Measurements from ENCODE around the gene ACOXL. TPM values are rescaled to one million over a fixed set of nuclear protein-coding genes. Genes with fewer than 3 reads are reported as not detected.

ACOXL gene
- total RNA-seq, 1 donor from 2014 or later = 1.1 TPM

GRCh38 chr2:110727923-110728322 is 4.5 kb upstream of the ACOXL start:
- Mint-ChIP-seq H3K9me3 (no peaks in the 10 kb centered on the region), H3K4me3 (no peak overlapping the region), H3K4me1 (ENCODE audit: low read depth) (peaks cover 16% of the 10 kb centered on the region), H3K27me3 (ENCODE audit: insufficient read depth) (peaks cover 59% of the 10 kb centered on the region), H3K27ac (no peak overlapping the region), H3K36me3 (ENCODE audit: low read depth) (peaks cover 6% of the 10 kb centered on the region)
- intact Hi-C loops (cut with micrococcal nuclease) = no loop called here
- no peak for DNase-seq (ENCODE audit: low spot score)

GRCh38 chr2:110729106-110729505 is 3.3 kb upstream of the ACOXL start:
- H3K4me1 Mint-ChIP-seq (ENCODE audit: low read depth) = peaks cover 20% of the 10 kb centered on the region
- no peak overlapping the region for H3K4me3 Mint-ChIP-seq
- intact Hi-C loops (cut with micrococcal nuclease) = no loop called here
- H3K36me3 Mint-ChIP-seq (ENCODE audit: low read depth) = peaks cover 6% of the 10 kb centered on the region
- no peak overlapping the region for H3K27ac Mint-ChIP-seq
- peaks cover 64% of the 10 kb centered on the region for H3K27me3 Mint-ChIP-seq (ENCODE audit: insufficient read depth)
- H3K9me3 Mint-ChIP-seq = no peaks in the 10 kb centered on the region
- DNase-seq (ENCODE audit: low spot score) = no peak

GRCh38 chr2:110731064-110731463 is 1.3 kb upstream of the ACOXL start:
- peaks cover 6% of the 10 kb centered on the region for H3K36me3 Mint-ChIP-seq (ENCODE audit: low read depth)
- no peak overlapping the region for H3K4me3 Mint-ChIP-seq
- intact Hi-C loops (cut with micrococcal nuclease) = no loop called here
- peaks cover 20% of the 10 kb centered on the region for H3K4me1 Mint-ChIP-seq (ENCODE audit: low read depth)
- no peak overlapping the region for H3K27ac Mint-ChIP-seq
- H3K9me3 Mint-ChIP-seq = no peaks in the 10 kb centered on the region
- DNase-seq (ENCODE audit: low spot score) = no peak
- H3K27me3 Mint-ChIP-seq (ENCODE audit: insufficient read depth) = peaks cover 83% of the 10 kb centered on the region

GRCh38 chr2:110735366-110735765 is 3.0 kb downstream of the ACOXL start:
- H3K9me3 Mint-ChIP-seq = peaks cover 8% of the 10 kb centered on the region
- peaks cover 20% of the 10 kb centered on the region for H3K4me1 Mint-ChIP-seq (ENCODE audit: low read depth)
- no peak overlapping the region for H3K4me3 Mint-ChIP-seq
- intact Hi-C loops (cut with micrococcal nuclease) = no loop called here
- H3K27ac Mint-ChIP-seq = no peak overlapping the region
- DNase-seq (ENCODE audit: low spot score) = no peak
- H3K27me3 Mint-ChIP-seq (ENCODE audit: insufficient read depth) = peaks cover 84% of the 10 kb centered on the region
- H3K36me3 Mint-ChIP-seq (ENCODE audit: low read depth) = peaks cover 9% of the 10 kb centered on the region

- Mint-ChIP-seq H3K27ac (no peak overlapping the region), H3K27me3 (ENCODE audit: insufficient read depth) (peaks cover 81% of the 10 kb centered on the region), H3K36me3 (ENCODE audit: low read depth) (peaks cover 2% of the 10 kb centered on the region), H3K4me1 (ENCODE audit: low read depth) (peaks cover 29% of the 10 kb centered on the region), H3K9me3 (peaks cover 8% of the 10 kb centered on the region), H3K4me3 (no peak overlapping the region)
- DNase-seq (ENCODE audit: low spot score) = no peak
- intact Hi-C loops (cut with micrococcal nuclease) = no loop called here
These were observed 5.4 kb downstream of the ACOXL start for GRCh38 chr2:110737783-110738182.

DNA sequence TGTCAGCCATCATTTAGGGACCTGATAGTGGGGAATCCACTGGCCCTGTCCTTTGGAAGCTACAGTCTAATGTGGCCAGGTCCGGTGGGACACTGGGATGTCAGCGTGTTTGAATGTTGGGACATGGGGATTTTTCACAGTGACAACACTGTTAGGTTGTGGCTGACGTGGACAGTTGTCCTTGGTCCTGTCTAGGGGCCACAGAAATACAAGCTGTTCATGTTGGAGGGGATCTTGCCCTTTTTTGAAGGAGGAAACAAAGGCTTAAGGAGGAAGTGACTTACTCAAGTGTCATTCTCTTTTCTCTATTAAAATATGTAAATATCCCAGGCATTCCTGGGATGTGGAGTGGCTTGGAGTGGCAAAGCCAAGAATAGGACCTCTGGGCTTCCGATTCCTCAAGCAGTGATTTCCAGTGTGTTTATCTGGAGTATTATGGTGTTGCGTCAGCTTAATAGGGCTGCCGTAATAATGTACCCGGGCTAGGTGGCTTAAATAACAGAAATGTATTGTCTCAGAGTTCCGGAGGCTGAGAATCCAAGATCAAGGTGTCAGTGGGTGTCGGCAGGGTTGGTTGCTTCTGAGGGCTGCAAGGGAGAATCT is 8.5 kb downstream of the ACOXL start:
- H3K4me3 Mint-ChIP-seq = no peak overlapping the region
- peaks cover 67% of the 10 kb centered on the region for H3K27me3 Mint-ChIP-seq (ENCODE audit: insufficient read depth)
- peaks cover 2% of the 10 kb centered on the region for H3K36me3 Mint-ChIP-seq (ENCODE audit: low read depth)
- peaks cover 8% of the 10 kb centered on the region for H3K9me3 Mint-ChIP-seq
- peaks cover 37% of the 10 kb centered on the region for H3K4me1 Mint-ChIP-seq (ENCODE audit: low read depth)
- DNase-seq (ENCODE audit: low spot score) = no peak
- intact Hi-C loops (cut with micrococcal nuclease) = loop anchor here (10.0 kb wide), 1 partner anchor 964 kb away; no protein-coding TSS in a partner anchor
- H3K27ac Mint-ChIP-seq = no peak overlapping the region

- intact Hi-C loops (cut with micrococcal nuclease) = loop anchor here (10.0 kb wide), 1 partner anchor 963 kb away; no protein-coding TSS in a partner anchor
- Mint-ChIP-seq H3K9me3 (peaks cover 8% of the 10 kb centered on the region), H3K4me3 (peak overlapping the region; percentile 45), H3K4me1 (ENCODE audit: low read depth) (peaks cover 43% of the 10 kb centered on the region), H3K27ac (peak overlapping the region; percentile 35), H3K36me3 (ENCODE audit: low read depth) (peaks cover 2% of the 10 kb centered on the region), H3K27me3 (ENCODE audit: insufficient read depth) (peaks cover 67% of the 10 kb centered on the region)
- no peak for DNase-seq (ENCODE audit: low spot score)
These were observed 9.2 kb downstream of the ACOXL start for GRCh38 chr2:110741491-110741980.

DNA sequence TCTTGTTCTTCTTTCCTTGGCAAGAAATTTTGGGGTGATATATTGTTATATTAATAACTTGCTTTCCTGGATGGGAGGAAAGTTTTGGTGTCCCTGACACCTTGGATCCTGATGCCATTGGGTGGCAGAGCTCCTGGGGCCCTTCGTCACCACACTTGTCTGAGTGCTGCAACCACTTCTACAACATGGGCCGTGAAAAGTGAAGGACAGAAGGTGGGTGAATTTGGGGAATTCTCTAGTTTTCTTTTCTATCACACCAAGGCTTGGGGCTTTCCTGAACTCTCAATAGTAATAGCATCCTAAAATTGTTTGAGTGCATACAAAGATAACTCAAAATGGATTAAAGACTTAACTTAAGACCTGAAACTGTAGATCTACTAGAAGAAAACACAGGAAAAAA is 10.0 kb downstream of the ACOXL start:
- H3K36me3 Mint-ChIP-seq (ENCODE audit: low read depth) = peaks cover 2% of the 10 kb centered on the region
- H3K27me3 Mint-ChIP-seq (ENCODE audit: insufficient read depth) = peaks cover 59% of the 10 kb centered on the region
- DNase-seq (ENCODE audit: low spot score) = no peak
- H3K27ac Mint-ChIP-seq = no peak overlapping the region
- peaks cover 45% of the 10 kb centered on the region for H3K4me1 Mint-ChIP-seq (ENCODE audit: low read depth)
- H3K9me3 Mint-ChIP-seq = peaks cover 8% of the 10 kb centered on the region
- H3K4me3 Mint-ChIP-seq = no peak overlapping the region
- intact Hi-C loops (cut with micrococcal nuclease) = loop anchor here (10.0 kb wide), 1 partner anchor 962 kb away; no protein-coding TSS in a partner anchor

- Mint-ChIP-seq H3K27me3 (ENCODE audit: insufficient read depth) (peaks cover 48% of the 10 kb centered on the region), H3K4me1 (ENCODE audit: low read depth) (peaks cover 57% of the 10 kb centered on the region), H3K36me3 (ENCODE audit: low read depth) (peaks cover 2% of the 10 kb centered on the region), H3K27ac (no peak overlapping the region), H3K9me3 (peaks cover 6% of the 10 kb centered on the region), H3K4me3 (no peak overlapping the region)
- DNase-seq (ENCODE audit: low spot score) = no peak
- intact Hi-C loops (cut with micrococcal nuclease) = loop anchor here (10.0 kb wide), 1 partner anchor 961 kb away; no protein-coding TSS in a partner anchor
These were observed 11.2 kb downstream of the ACOXL start for GRCh38 chr2:110743600-110743999.

DNA sequence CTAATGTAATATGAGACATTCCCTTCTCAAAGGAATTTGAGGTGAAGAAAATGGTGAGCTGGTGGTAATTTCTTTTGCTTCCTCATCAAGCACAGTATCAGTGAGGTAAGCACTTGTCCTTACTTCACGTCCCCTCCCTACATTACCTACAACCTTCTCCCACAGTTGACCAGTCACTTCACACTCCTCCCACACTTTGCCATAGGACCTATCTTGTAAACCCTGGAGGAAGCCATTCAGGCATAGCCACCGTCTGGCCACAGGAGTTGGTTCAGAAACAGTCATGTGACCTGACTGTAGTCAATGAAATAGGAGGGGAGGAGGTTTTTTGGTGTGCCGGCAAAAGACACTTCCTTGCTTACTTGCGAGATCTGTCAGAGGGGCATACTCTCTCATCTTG is 12.1 kb downstream of the ACOXL start:
- no peaks in the 10 kb centered on the region for H3K9me3 Mint-ChIP-seq

DNA sequence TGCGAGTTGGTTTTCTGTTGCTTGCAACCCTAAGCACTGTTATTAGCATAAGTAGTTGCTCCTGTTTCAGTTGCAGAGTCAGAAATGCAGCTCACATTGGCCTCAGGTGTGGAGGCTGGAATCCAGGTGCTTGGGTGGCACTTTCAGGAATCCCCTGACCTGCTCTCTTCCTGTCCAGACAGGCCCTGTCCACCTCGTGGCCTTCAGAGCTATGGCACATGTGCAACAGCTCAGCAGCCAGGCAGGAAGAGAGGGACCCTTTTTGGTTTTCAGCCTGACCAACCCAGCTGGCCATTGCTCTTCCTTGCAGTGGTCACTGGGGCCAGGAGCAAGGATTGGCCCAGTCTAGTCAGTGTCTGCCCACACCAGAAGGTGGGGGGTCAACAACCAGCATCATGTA is 12.7 kb downstream of the ACOXL start:
- H3K4me3 Mint-ChIP-seq = no peak overlapping the region
- no peaks in the 10 kb centered on the region for H3K9me3 Mint-ChIP-seq
- DNase-seq (ENCODE audit: low spot score) = no peak
- intact Hi-C loops (cut with micrococcal nuclease) = loop anchor here (5.0 to 10.0 kb wide), 2 partner anchors 297 to 960 kb away; no protein-coding TSS in a partner anchor
- H3K4me1 Mint-ChIP-seq (ENCODE audit: low read depth) = peaks cover 71% of the 10 kb centered on the region
- H3K27ac Mint-ChIP-seq = no peak overlapping the region
- H3K36me3 Mint-ChIP-seq (ENCODE audit: low read depth) = no peaks in the 10 kb centered on the region
- peaks cover 39% of the 10 kb centered on the region for H3K27me3 Mint-ChIP-seq (ENCODE audit: insufficient read depth)

More for the DNA sequence above, 12.1 kb downstream of the ACOXL start:
- no peak overlapping the region for H3K27ac Mint-ChIP-seq
- no peak for DNase-seq (ENCODE audit: low spot score)
- no peaks in the 10 kb centered on the region for H3K36me3 Mint-ChIP-seq (ENCODE audit: low read depth)
- no peak overlapping the region for H3K4me3 Mint-ChIP-seq
- peaks cover 65% of the 10 kb centered on the region for H3K4me1 Mint-ChIP-seq (ENCODE audit: low read depth)
- intact Hi-C loops (cut with micrococcal nuclease) = loop anchor here (10.0 kb wide), 1 partner anchor 960 kb away; no protein-coding TSS in a partner anchor
- peaks cover 42% of the 10 kb centered on the region for H3K27me3 Mint-ChIP-seq (ENCODE audit: insufficient read depth)

DNA sequence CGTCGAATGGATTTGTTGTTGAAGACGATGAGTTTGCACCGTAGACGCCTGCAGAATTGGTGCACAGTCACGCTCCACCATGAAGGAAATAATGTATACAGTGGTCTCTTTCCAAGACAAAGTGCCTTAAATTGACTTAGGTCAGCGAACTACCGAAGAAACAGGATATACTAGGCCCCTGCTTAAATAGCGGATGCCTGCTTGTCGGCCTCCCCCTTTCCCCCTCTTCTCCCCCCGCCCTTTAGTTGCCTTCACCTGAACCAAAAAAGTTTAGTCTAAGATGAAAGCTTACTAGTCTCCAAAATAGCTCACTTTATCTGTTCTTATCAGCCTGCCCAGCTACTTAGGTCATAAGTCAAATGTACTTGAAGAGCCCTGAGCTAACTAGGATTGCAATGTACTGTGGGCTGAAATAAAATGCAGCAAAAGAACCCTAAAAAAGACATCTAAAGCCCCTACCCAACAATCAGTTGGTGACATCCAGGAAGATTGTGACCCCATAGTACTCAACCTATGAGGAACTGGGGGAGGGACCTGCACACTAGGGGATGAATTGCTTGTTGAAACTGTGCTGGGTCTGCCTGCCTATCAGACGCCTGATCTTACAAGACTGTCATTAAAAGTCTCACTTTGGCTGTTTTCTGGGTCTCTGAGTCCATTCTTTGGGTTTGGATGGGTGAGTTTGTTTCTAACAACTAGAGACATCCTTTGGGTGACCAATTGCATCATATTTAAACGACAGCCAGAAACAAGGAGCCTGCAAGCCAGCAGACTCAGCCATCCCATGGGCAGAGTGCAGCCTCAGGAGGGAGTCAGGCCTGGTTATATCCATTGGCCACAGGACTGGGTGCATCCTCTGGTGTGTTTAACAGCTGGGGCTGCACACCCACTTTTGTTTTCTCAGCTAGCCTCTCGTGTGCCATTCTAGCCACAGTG is 14.5 kb downstream of the ACOXL start:
- peaks cover 61% of the 10 kb centered on the region for H3K4me1 Mint-ChIP-seq (ENCODE audit: low read depth)
- DNase-seq (ENCODE audit: low spot score) = no peak
- no peak overlapping the region for H3K4me3 Mint-ChIP-seq
- intact Hi-C loops (cut with micrococcal nuclease) = loop anchor here (5.0 to 10.0 kb wide), 2 partner anchors 295 to 958 kb away; no protein-coding TSS in a partner anchor
- peaks cover 25% of the 10 kb centered on the region for H3K27me3 Mint-ChIP-seq (ENCODE audit: insufficient read depth)
- H3K9me3 Mint-ChIP-seq = no peaks in the 10 kb centered on the region
- H3K27ac Mint-ChIP-seq = no peak overlapping the region
- H3K36me3 Mint-ChIP-seq (ENCODE audit: low read depth) = no peaks in the 10 kb centered on the region

Data from activated T-helper 1 cell treated with anti-CD3 and anti-CD28 coated beads, Interleukin-12 subunit alpha, Interleukin-12 subunit beta, Interleukin-2, Interleukin-4 antibody, amounts not matched to agents 30 ng/mL and 10 ng/mL and 1 ng/mL, durations not matched to agents 14 hours and 24 hours and 36 hours (primary cell).